Suppressor macrophage treated with lipopolysaccharide for 4 hours (primary cell): ENCODE results near the gene WWTR1.

Experiments used
- DNase-seq: peaks from one replicate; pipeline ENCODE4 v3.0.0-alpha.2; 2020

Gene WWTR1

GRCh38 chr3:149620291-149621020 is 37.4 kb downstream of the WWTR1 start:
- no peak for DNase-seq

- no peak for DNase-seq
These were observed 38.7 kb downstream of the WWTR1 start for GRCh38 chr3:149619136-149619535.

- DNase-seq = no peak
These were observed 39.4 kb downstream of the WWTR1 start for GRCh38 chr3:149618151-149619123.

DNA sequence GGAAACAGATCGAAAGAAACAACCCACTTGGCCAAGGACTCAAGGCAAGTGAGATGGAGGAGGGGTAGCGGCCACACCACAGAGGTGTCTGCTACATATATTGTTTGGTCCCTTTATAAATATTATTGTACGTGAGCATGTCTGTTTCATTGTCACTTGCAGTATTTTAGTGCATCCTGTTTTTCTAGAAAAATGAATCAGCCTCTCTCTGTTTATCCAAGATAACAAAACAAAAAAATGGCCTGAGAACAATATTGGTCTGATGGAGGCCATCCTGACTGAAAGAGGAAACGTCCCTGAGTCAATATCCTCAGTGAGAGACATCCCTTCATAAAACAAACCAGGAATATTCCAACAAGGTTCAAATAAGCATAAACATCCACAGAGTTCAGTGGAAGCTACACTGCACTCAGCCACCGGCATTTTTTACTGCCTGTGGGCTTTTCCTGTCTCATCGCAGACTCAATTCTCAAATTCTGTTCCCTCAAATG is 42.0 kb downstream of the WWTR1 start:
- DNase-seq = no peak

DNA sequence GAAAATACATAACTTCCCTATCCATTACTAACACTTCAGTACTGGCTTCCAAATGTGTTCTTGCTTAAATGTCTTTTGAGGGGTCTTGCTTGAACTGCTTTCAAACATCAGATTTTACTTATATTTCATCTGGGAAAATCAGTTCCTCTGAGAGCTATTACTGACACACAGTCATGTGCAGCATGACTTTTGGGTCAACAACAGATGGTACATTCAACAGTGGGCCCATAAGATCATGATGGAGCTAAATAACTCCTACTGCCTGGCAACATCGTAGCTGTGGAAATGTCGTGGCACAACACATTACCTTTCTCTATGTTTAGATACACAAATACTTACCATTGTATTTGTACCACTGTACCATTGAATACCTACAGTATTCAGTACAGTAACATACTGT is 43.8 kb downstream of the WWTR1 start:
- peak; percentile 3 for DNase-seq

- no peak for DNase-seq
These were observed 45.4 kb downstream of the WWTR1 start for GRCh38 chr3:149612456-149612855.

- no peak for DNase-seq
These were observed 46.7 kb downstream of the WWTR1 start for GRCh38 chr3:149611149-149611548.

DNA sequence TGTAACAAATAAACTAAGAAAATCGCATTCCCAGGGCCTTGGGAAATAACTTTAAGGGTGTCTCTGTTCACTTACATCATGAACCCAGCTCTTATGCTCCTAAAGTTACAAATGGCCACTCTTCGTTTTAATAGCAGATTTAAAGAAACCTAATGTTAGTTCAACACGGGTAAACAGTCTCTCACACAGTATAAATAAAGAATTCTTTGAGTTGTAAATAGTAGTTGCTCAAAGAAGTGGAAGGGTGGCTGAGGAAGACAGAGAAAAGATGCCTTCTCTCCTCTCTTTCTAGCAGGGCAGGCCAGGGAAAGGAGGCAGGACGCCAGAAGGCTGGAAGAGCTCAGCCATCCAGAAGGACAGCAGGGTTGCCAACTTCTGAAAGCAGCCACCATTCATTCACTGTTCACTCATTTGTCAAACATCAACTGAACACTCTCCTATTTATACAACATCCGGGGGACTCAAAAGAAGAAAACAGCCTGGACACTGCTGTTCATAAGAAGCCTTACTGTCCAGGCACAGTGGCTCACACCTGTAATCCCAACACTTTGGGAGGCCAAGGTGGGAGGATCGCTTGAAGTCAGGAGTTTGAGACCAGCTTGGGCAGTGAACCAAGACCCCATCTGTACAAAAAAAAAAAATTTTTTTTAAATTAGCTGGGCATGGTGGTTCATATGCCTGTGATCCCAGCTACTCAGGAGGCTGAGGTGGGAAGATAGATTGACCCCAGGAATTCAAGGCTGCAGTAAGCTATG is 47.3 kb downstream of the WWTR1 start:
- DNase-seq = no peak

DNA sequence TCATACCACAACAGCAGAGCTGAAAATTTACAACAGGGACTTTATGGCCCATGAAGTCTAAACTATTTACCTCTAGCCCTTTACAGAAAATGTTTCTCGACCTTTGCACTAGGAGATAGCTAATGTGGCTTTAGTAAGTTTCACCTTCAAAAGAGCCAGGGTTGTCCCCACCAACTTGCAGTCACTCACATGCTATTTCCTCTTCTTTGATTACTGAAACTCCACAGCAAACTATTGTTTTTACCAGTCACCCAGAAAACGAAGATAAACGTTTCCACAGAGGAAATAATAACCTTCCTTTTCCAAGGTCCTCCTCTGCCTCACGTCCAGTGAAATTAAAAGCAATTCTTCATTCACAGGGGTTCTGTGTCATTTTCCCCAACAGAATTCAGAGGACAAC is 48.2 kb downstream of the WWTR1 start:
- no peak for DNase-seq

DNA sequence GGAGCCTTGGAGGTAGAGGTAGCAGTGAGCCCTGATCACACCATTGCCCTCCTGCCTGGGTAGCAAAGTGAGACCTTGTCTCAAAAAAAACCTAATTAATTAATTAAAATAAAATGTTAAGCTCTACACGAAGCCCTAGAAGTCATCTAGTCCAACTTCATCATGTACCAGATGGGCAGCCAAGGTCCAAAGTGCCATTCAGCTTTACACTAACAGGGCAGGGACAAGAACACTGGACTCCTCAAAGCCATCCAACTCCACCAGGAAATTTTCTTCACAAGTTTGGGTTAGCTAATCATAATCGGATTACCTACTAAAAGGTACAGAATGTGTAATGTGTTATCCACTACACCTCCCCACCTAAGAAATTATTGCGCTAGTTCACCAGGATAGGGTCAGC is 48.8 kb downstream of the WWTR1 start:
- DNase-seq = no peak

DNA sequence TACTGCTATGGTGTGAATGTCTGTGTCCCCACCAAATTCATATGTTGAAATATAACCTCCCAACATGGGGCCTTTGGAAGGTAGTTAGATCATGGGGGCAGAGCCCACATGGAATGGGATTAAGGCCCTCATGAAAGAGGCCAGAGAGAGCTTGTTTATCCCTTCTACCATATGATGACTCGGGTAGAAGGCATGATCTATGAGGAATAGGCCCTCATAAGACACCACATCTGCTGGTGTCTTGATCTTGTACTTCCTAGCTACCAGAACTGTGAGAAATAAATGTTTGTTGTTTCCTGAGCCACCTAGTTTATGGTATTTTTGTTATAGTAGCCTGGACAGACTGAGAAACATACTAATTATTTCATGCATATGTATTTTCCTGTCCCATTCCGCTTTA is 51.9 kb downstream of the WWTR1 start:
- no peak for DNase-seq

- DNase-seq = no peak
These were observed 53.5 kb downstream of the WWTR1 start for GRCh38 chr3:149604125-149604875.

DNA sequence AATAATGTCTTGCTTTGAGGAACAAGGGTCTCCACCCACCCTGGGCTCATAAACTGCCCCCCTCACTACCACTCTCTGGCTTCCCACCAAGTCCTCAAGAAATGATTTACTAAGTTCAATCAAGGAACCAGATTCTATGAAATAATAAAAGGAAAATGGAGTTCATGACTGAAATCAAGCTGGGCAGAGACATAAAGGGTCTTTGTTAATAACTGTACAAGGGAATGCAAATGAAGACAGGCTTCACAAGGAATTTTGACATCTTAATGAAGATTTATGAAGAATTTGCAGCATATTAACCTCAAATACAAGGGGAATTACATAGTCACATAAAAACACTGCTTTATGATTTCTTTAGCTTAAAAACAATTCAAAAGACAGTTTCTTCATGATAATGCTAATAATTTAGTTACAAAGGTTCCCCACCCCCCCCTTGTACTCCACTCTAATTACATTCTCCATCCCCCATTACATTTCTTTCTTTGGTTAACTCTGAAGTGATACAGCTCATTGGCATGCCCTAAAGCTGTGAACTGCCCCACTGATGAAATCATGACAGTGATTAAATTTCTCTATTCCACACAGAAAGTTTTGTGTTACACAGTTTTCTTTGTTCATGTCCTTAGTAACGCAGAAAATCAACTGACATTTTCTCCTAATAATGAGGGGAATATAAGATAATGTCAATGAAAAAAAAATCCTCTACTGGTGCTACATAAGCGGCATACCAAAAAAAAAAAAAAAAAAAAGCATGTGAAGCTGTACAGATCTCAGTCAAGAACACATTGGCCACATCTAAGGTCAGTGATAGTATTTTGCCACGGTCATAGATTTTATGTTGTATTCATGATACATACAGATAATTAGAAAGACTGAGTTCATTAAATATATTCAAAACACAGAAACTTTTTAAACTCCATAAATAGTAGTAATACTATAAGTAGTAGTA is 54.4 kb downstream of the WWTR1 start:
- no peak for DNase-seq

- no peak for DNase-seq
These were observed 57.2 kb downstream of the WWTR1 start for GRCh38 chr3:149600634-149601033.

GRCh38 chr3:149599236-149599635 is 58.6 kb downstream of the WWTR1 start:
- DNase-seq = no peak

DNA sequence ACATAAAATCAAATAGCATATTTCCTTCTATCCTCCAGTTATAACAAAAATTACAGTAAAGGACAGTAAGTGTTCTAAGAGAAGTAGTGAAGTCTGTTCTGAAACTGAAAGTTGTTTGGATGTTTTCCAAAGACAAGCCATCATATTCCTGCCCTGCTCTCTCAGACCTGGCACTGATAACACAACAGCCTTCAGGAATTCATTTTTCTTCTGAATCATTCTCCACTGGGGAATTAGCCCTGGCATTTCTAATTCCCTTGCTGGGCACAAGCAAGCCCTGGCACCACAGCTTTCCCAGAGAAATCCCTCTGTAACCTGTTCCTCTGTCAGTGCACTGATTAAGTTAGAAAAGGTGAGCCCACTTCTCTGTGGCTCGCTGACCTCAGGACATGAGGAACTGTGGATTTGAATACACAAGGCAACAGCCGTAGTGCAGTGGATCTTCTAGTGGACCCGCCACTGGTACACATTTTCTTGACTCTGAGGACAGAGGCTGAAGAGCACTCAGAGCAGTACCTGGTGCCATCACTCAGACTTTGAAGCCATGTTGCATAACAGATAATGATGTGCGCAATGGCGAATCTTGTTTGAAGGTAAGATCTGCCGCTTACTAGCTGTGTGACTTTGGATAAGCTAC is 61.6 kb downstream of the WWTR1 start:
- DNase-seq = no peak

DNA sequence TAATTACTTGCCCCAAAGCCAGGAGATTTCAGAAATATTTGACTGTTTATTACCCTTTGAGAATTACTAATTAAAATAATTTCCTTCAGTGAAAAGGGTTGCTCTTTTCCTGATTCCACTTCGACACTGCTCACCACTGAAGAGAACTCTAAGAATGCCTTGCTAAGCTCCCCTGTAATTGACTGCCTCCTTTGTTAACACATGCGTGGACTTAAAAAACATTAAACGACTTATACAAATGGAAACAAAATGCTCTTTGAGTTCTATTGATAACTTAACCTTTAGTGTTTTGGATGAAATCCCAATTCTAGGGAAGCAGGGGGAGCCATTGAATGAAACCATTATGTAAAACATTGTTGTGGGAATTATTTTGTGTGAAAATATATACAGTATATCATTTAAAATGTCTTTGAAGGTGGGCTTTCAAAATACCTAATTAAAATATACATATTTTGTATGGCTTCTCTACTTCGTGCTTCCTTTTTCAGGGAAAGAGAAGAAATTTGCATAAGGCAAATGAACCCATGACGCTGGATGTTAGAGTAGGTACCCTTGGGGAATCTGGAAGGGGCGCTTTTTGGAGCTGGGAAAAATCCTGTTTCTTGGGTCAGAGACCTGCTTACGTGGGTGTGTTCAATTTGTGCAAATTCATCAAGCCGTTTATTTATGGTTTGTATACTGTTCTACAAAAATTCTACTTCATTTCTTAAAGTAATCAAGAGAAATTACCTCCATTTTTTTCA is 64.2 kb downstream of the WWTR1 start:
- DNase-seq = no peak

DNA sequence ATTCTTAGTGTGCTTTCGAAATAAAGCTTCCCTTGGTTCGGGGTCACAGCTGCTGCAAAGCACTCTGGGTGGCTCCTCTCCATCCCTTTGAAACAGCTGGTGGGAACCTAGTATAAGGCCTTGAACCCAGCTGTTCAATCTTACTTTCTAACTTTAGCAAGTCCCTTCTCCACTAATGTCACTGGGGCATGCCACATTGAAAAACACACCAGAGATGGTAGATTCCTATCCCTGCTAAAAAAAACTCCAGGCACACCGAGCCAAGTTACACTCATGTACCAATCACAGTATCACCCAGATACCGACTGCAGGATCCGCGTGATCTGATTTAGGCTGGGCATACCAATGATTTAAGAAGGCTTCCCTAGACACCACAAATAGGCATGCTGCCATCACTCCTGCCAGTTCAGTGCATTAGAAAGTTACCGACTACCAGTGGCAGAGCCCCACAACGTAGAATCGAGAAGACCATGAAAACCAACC is 65.0 kb downstream of the WWTR1 start:
- DNase-seq = no peak

GRCh38 chr3:149590691-149591441 is 67.0 kb downstream of the WWTR1 start:
- no peak for DNase-seq
